Mononuclear cell (primary cell): Measurements from ENCODE around the gene ANTXR1. TPM values are rescaled to one million over a fixed set of nuclear protein-coding genes. Genes with fewer than 3 reads are reported as not detected.

Experiments used
- H3K27me3 ChIP-seq: 2 replicates; pipeline ENCODE4 v1.6.0; 2011; ENCODE audit warnings: low read length, control low read depth; ENCODE audit not compliant: insufficient read depth
- H3K4me1 ChIP-seq: 2 replicates; pipeline ENCODE4 v1.5.1; 2011; ENCODE audit warnings: mild to moderate bottlenecking, low read length, control low read depth; ENCODE audit not compliant: insufficient read depth
- H3K4me3 ChIP-seq: 2 replicates; pipeline ENCODE4 v1.5.1; 2011; ENCODE audit warnings: mild to moderate bottlenecking, low read length, moderate library complexity
- H3K9me3 ChIP-seq: 2 replicates; pipeline ENCODE4 v1.5.1; 2011; ENCODE audit warnings: low read depth, mild to moderate bottlenecking, control low read depth, low read length
- total RNA-seq: library from RNA; depleted of rRNA; stranded (reverse); fragments of >200 nt; gene quantifications from one replicate; pipeline ENCODE4 v1.2.3, GENCODE V29; 2012

Gene ANTXR1
- total RNA-seq, 1 donor = under 0.01 TPM

- Histone ChIP-seq H3K4me1 (no peaks in the 10 kb centered on the region), H3K9me3 (no peaks in the 10 kb centered on the region), H3K27me3 (no peaks in the 10 kb centered on the region), H3K4me3 (no peak overlapping the region)
Measured at GRCh38 chr2:69151931-69152330, 139.0 kb downstream of the ANTXR1 start.

GRCh38 chr2:69152847-69153583 lies 140.0 kb downstream of the ANTXR1 start:
- Histone ChIP-seq H3K4me1 (no peaks in the 10 kb centered on the region), H3K27me3 (no peaks in the 10 kb centered on the region), H3K9me3 (no peaks in the 10 kb centered on the region), H3K4me3 (no peak overlapping the region)

- Histone ChIP-seq H3K4me1 (no peaks in the 10 kb centered on the region), H3K9me3 (no peaks in the 10 kb centered on the region), H3K27me3 (no peaks in the 10 kb centered on the region), H3K4me3 (no peak overlapping the region)
Measured at GRCh38 chr2:69154106-69154505, 141.1 kb downstream of the ANTXR1 start.

- Histone ChIP-seq H3K4me3 (no peak overlapping the region), H3K4me1 (peaks cover 7% of the 10 kb centered on the region), H3K9me3 (no peaks in the 10 kb centered on the region), H3K27me3 (no peaks in the 10 kb centered on the region)
Measured at GRCh38 chr2:69156624-69157023, 143.6 kb downstream of the ANTXR1 start.

- peaks cover 15% of the 10 kb centered on the region for H3K4me1 ChIP-seq
- no peak overlapping the region for H3K4me3 ChIP-seq
- no peaks in the 10 kb centered on the region for H3K9me3 ChIP-seq
- H3K27me3 ChIP-seq = no peaks in the 10 kb centered on the region
Measured at GRCh38 chr2:69157441-69157840, 144.5 kb downstream of the ANTXR1 start.

GRCh38 chr2:69159986-69160385 lies 147.0 kb downstream of the ANTXR1 start:
- Histone ChIP-seq H3K4me1 (peaks cover 40% of the 10 kb centered on the region), H3K27me3 (no peaks in the 10 kb centered on the region), H3K4me3 (no peak overlapping the region), H3K9me3 (no peaks in the 10 kb centered on the region)

- Histone ChIP-seq H3K4me1 (peaks cover 52% of the 10 kb centered on the region), H3K9me3 (no peaks in the 10 kb centered on the region), H3K4me3 (no peak overlapping the region), H3K27me3 (no peaks in the 10 kb centered on the region)
Measured at GRCh38 chr2:69162057-69162456, 149.1 kb downstream of the ANTXR1 start.

GRCh38 chr2:69163109-69163508 lies 150.1 kb downstream of the ANTXR1 start:
- no peaks in the 10 kb centered on the region for H3K9me3 ChIP-seq
- no peaks in the 10 kb centered on the region for H3K27me3 ChIP-seq
- peaks cover 52% of the 10 kb centered on the region for H3K4me1 ChIP-seq
- no peak overlapping the region for H3K4me3 ChIP-seq

- H3K4me3 ChIP-seq = no peak overlapping the region
Measured at GRCh38 chr2:69163556-69163955, 150.6 kb downstream of the ANTXR1 start.

GRCh38 chr2:69164061-69164778 lies 151.2 kb downstream of the ANTXR1 start:
- no peaks in the 10 kb centered on the region for H3K9me3 ChIP-seq
- H3K4me3 ChIP-seq = no peak overlapping the region
- no peaks in the 10 kb centered on the region for H3K27me3 ChIP-seq
- peaks cover 52% of the 10 kb centered on the region for H3K4me1 ChIP-seq

More at GRCh38 chr2:69163556-69163955, 150.6 kb downstream of the ANTXR1 start:
- H3K9me3 ChIP-seq = no peaks in the 10 kb centered on the region
- H3K4me1 ChIP-seq = peaks cover 52% of the 10 kb centered on the region
- no peaks in the 10 kb centered on the region for H3K27me3 ChIP-seq

GRCh38 chr2:69165091-69165880 lies 152.3 kb downstream of the ANTXR1 start:
- Histone ChIP-seq H3K27me3 (no peaks in the 10 kb centered on the region), H3K9me3 (no peaks in the 10 kb centered on the region), H3K4me3 (no peak overlapping the region), H3K4me1 (peaks cover 52% of the 10 kb centered on the region)

GRCh38 chr2:69166465-69166811 lies 153.5 kb downstream of the ANTXR1 start:
- no peaks in the 10 kb centered on the region for H3K9me3 ChIP-seq
- no peaks in the 10 kb centered on the region for H3K27me3 ChIP-seq
- H3K4me1 ChIP-seq = peaks cover 46% of the 10 kb centered on the region
- no peak overlapping the region for H3K4me3 ChIP-seq

GRCh38 chr2:69166812-69167468 lies 154.0 kb downstream of the ANTXR1 start:
- Histone ChIP-seq H3K4me3 (no peak overlapping the region), H3K27me3 (no peaks in the 10 kb centered on the region), H3K9me3 (no peaks in the 10 kb centered on the region), H3K4me1 (peaks cover 42% of the 10 kb centered on the region)

GRCh38 chr2:69167469-69167822 lies 154.5 kb downstream of the ANTXR1 start:
- Histone ChIP-seq H3K4me1 (peaks cover 37% of the 10 kb centered on the region), H3K9me3 (no peaks in the 10 kb centered on the region)

More at GRCh38 chr2:69167469-69167822, 154.5 kb downstream of the ANTXR1 start:
- H3K27me3 ChIP-seq = no peaks in the 10 kb centered on the region
- no peak overlapping the region for H3K4me3 ChIP-seq
